ENCODE results near the gene USP53.

Gene USP53

DNA sequence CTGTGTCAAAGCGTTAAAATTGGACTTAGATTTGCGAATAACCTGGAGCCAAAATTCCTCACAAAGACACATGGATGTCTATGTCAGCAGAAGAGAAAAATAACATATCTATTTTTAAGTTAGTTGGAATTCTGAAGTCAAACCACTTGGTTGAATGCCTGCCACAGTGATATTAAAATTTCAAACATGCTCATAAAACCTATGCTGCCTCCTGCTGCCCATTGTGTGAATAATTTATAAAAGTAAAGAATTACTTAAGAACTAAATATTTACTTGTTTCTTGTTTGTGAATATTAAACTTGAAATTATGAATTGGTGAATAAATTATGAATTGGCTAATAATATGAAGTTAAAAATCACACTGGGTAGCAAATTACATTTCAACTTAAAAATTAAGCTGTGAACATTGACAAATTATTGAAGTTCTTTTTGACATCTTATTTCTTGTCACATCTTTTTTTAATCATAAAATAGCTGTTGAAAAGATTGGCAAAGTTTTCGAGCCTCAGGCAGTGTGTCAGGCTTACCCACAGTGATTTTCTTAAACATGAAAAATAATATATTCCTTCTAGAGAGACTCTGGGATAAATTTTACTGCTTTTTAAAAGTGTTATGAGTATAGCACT, 74.0 kb downstream of the USP53 start:
- Histone ChIP-seq H3K36me3 (peaks cover 0 to 10% (median 9%) of the 10 kb centered on the region in 3 donors), H3K4me1 (peaks cover 0 to 30% (median 17%) of the 10 kb centered on the region in 4 donors), H3K9me3 (no peaks in the 10 kb centered on the region), H3K27me3 (no peaks in the 10 kb centered on the region), H3K4me3 (no peak overlapping the region), H3K27ac (peak overlapping the region in 1 of 2 donors; percentile 58)
- TF ChIP-seq, protein P1, sequence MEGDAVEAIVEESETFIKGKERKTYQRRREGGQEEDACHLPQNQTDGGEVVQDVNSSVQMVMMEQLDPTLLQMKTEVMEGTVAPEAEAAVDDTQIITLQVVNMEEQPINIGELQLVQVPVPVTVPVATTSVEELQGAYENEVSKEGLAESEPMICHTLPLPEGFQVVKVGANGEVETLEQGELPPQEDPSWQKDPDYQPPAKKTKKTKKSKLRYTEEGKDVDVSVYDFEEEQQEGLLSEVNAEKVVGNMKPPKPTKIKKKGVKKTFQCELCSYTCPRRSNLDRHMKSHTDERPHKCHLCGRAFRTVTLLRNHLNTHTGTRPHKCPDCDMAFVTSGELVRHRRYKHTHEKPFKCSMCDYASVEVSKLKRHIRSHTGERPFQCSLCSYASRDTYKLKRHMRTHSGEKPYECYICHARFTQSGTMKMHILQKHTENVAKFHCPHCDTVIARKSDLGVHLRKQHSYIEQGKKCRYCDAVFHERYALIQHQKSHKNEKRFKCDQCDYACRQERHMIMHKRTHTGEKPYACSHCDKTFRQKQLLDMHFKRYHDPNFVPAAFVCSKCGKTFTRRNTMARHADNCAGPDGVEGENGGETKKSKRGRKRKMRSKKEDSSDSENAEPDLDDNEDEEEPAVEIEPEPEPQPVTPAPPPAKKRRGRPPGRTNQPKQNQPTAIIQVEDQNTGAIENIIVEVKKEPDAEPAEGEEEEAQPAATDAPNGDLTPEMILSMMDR (IDR thresholded peaks at IDR 0.05) = peak; percentile 53 to 77
- DNase-seq = no peak
- intact Hi-C loops (cut with DNase I; ENCODE audit: low total_unique reads) = loop anchor here (5.0 to 10.0 kb wide), 4 partner anchors 242 to 552 kb away; partner anchors contain the start of gene SYNPO2

DNA sequence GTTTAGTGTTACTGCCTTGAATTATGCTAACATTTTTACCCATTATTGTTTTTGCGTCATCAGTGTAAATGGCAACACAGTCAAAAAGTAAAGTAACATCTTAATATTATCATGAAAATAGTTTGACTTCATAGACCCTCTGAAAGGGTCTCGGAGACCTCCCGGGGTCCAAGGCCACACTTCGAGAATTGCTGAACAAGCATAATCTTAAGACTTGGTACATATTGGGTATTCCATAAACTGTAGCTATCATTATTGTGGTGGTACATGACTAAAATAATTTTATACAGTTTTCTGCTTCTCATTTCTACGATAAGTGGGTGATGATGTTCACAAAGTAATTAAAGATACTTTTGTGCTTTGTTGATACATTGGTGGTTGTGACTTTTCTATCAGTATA, 76.8 kb downstream of the USP53 start:
- Histone ChIP-seq H3K27ac (no peak overlapping the region), H3K4me1 (peaks cover 0 to 20% (median 13%) of the 10 kb centered on the region in 4 donors), H3K27me3 (no peaks in the 10 kb centered on the region), H3K4me3 (no peak overlapping the region), H3K9me3 (no peaks in the 10 kb centered on the region), H3K36me3 (peaks cover 7 to 29% (median 27%) of the 10 kb centered on the region in 3 donors)
- intact Hi-C loops (cut with DNase I; ENCODE audit: low total_unique reads) = loop anchor here (5.0 to 10.0 kb wide), 4 partner anchors 245 to 555 kb away; partner anchors contain the start of gene SYNPO2
- DNase-seq = no peak
- TF ChIP-seq, protein P1 (IDR thresholded peaks at IDR 0.05) = no peak

DNA sequence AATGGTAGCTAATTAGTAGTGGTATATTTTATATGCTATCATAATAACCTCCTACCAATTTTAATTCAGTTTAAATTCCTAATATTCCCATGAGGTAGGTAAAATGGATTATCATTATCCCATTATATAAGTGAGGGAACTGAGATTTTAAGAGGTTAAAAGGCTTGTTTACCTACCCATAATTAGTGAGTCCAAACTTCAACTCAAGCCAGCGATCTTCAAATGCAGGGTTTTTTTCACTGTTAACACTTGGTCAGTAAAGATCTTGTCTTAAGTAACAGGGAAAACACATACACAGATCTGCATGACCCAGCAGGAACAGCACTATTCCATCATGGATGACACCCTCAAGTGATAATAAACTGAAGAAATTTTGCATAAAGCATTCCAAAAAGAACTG, 78.1 kb downstream of the USP53 start:
- Histone ChIP-seq H3K27me3 (no peaks in the 10 kb centered on the region), H3K36me3 (peaks cover 7 to 30% (median 29%) of the 10 kb centered on the region in 3 donors), H3K27ac (no peak overlapping the region), H3K4me3 (no peak overlapping the region), H3K9me3 (no peaks in the 10 kb centered on the region), H3K4me1 (peaks cover 0 to 15% (median 4%) of the 10 kb centered on the region in 4 donors)
- DNase-seq = no peak
- TF ChIP-seq, protein P1 (IDR thresholded peaks at IDR 0.05) = no peak
- intact Hi-C loops (cut with DNase I; ENCODE audit: low total_unique reads) = no loop called here

DNA sequence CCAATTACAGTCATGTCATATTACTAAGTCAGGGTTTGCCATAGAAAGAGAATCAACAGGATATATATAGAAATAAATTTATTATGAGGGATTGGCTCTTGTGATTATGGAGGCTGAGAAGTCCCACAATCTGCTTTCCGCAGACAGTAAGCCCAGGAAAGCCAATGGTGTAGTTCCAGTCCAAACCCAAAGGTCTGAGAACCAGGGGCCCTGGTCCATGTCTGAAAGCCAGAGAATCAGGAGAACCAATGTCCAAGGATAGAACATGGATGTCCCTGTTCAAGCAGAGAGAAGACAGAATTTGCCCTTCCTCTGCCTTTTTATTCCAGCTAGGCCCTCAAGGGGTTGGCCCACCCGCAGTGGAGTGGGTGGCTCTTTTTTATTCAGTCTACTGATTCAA, 83.8 kb downstream of the USP53 start:
- Histone ChIP-seq H3K4me3 (no peak overlapping the region), H3K27me3 (no peaks in the 10 kb centered on the region), H3K4me1 (peaks cover 0 to 52% (median 18%) of the 10 kb centered on the region in 4 donors), H3K9me3 (no peaks in the 10 kb centered on the region), H3K36me3 (peaks cover 17 to 42% (median 38%) of the 10 kb centered on the region in 3 donors), H3K27ac (no peak overlapping the region)
- no peak for DNase-seq
- intact Hi-C loops (cut with DNase I; ENCODE audit: low total_unique reads) = no loop called here
- TF ChIP-seq, protein P1 (IDR thresholded peaks at IDR 0.05) = no peak

DNA sequence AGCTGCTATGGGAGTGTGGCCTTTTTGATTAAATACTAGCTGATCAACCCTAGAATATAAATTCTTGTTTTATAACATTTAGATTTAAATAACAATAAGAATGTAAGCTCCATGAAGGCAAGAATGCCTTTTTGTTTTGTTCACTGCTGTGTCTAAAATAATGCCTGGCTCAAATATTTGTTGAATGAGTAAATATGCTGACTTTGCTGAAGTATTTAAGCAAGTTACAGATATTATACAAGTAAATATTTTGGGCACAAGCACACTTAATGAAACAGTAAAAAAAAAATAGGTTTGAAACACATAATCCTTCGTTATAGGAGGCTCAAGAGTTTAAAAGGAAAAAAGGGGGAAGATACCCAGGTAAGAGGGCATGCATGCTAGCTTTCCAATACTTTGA, 85.3 kb downstream of the USP53 start:
- Histone ChIP-seq H3K4me3 (peak overlapping the region; percentile 3 to 82), H3K27ac (no peak overlapping the region), H3K4me1 (peaks cover 0 to 52% (median 18%) of the 10 kb centered on the region in 4 donors), H3K27me3 (no peaks in the 10 kb centered on the region), H3K9me3 (no peaks in the 10 kb centered on the region), H3K36me3 (peaks cover 14 to 30% (median 26%) of the 10 kb centered on the region in 3 donors)
- TF ChIP-seq, protein P1 (IDR thresholded peaks at IDR 0.05) = no peak
- DNase-seq = no peak
- intact Hi-C loops (cut with DNase I; ENCODE audit: low total_unique reads) = no loop called here

Data from tibial artery (tissue), 4 donors.